Measurements from ENCODE around the gene FRY. TPM values are rescaled to one million over a fixed set of nuclear protein-coding genes. Genes with fewer than 3 reads are reported as not detected.

The FRY gene
- total RNA-seq, 1 experiment from 2014 or later = 1.3 TPM

DNA sequence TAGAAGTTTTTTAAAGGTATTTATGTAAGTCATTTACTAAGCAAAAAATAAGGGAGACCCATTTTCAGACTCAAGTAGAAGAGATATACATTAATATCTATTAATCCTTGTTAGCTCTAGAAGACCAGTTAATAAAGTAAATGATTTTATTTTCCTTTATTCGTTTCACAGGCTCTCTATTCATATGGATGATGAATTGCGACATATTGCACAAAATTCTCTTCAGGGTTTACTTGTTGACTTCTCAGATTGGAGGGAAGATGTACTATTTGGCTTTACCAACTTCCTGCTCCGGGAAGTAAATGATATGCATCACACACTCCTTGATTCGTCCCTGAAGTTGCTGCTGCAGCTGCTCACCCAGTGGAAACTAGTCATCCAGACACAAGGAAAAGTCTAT, 139.3 kb downstream of the FRY start:
- H3K4me3 ChIP-seq (ENCODE audit: low read length) = no peak overlapping the region
- CTCF ChIA-PET = no interaction called here
- H3K36me3 ChIP-seq (ENCODE audit: low read depth, low read length) = no peaks in the 10 kb centered on the region
- H4K20me1 ChIP-seq (ENCODE audit: low read length) = no peaks in the 10 kb centered on the region
- H2AFZ ChIP-seq (ENCODE audit: low read length) = no peak overlapping the region
- H3K9ac ChIP-seq (ENCODE audit: low read length) = no peak overlapping the region
- H3K4me2 ChIP-seq (ENCODE audit: low read length) = no peak overlapping the region
- no peaks in the 10 kb centered on the region for H3K4me1 ChIP-seq (ENCODE audit: insufficient read depth, low read length)
- TF ChIP-seq EZH2 (IDR thresholded peaks at IDR 0.05; ENCODE audit: low read length, unreplicated experiment) (no peak), EZH2phosphoT487 (IDR thresholded peaks at IDR 0.05; ENCODE audit: borderline replicate concordance, low read length) (no peak)
- TF ChIP-seq, protein P1, sequence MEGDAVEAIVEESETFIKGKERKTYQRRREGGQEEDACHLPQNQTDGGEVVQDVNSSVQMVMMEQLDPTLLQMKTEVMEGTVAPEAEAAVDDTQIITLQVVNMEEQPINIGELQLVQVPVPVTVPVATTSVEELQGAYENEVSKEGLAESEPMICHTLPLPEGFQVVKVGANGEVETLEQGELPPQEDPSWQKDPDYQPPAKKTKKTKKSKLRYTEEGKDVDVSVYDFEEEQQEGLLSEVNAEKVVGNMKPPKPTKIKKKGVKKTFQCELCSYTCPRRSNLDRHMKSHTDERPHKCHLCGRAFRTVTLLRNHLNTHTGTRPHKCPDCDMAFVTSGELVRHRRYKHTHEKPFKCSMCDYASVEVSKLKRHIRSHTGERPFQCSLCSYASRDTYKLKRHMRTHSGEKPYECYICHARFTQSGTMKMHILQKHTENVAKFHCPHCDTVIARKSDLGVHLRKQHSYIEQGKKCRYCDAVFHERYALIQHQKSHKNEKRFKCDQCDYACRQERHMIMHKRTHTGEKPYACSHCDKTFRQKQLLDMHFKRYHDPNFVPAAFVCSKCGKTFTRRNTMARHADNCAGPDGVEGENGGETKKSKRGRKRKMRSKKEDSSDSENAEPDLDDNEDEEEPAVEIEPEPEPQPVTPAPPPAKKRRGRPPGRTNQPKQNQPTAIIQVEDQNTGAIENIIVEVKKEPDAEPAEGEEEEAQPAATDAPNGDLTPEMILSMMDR (conservative IDR thresholded peaks at IDR 0.05; ENCODE audit: low read depth, low read length) = no peak
- DNase-seq (no peak), ATAC-seq (no peak)
- POLR2A ChIA-PET (ENCODE audit: unreplicated experiment) = no interaction called here
- no peaks in the 10 kb centered on the region for H3F3A ChIP-seq (ENCODE audit: low read length, unreplicated experiment)
- no peaks in the 10 kb centered on the region for H3K27me3 ChIP-seq (ENCODE audit: low read length)
- intact Hi-C loops (cut with micrococcal nuclease) = no loop called here
- H3K9me2 ChIP-seq (replicated peaks; ENCODE audit: low read length) = no peaks in the 10 kb centered on the region
- H3K9me3 ChIP-seq (ENCODE audit: low read length) = no peaks in the 10 kb centered on the region
- H3K27ac ChIP-seq (ENCODE audit: low read length) = no peak overlapping the region
- H3K79me2 ChIP-seq (ENCODE audit: low read length) = no peaks in the 10 kb centered on the region
- BruUV-seq (replicated peaks) = no TSS peak

DNA sequence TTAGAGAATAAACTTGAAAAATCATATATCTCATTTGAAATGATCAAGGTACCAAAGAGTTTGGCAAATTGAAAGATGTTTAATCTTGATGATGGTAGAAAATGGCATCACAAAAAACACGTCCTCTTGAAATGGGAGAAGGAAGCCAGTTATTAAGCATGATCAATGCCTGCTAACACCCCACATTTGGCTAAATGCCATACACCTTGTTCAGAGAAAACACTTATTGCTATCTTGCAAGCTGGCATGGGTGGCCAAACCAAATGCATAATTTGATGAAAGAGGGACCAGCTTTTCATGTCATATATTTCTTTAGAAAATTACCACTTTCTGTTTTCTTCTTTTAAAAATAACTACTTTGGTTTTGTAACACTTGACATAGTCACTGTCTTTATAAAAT, 142.3 kb downstream of the FRY start:
- H4K20me1 ChIP-seq (ENCODE audit: low read length) = no peaks in the 10 kb centered on the region
- no peaks in the 10 kb centered on the region for H3F3A ChIP-seq (ENCODE audit: low read length, unreplicated experiment)
- DNase-seq (no peak), ATAC-seq (no peak)
- H3K4me3 ChIP-seq (ENCODE audit: low read length) = no peak overlapping the region
- ChIA-PET POLR2A (ENCODE audit: unreplicated experiment) (no interaction called here), CTCF (no interaction called here)
- H2AFZ ChIP-seq (ENCODE audit: low read length) = no peak overlapping the region
- H3K27me3 ChIP-seq (ENCODE audit: low read length) = peaks cover 4% of the 10 kb centered on the region; the same call in 1 of the 2 replicates
- no peaks in the 10 kb centered on the region for H3K36me3 ChIP-seq (ENCODE audit: low read depth, low read length)
- no peak overlapping the region for H3K9ac ChIP-seq (ENCODE audit: low read length)
- H3K4me1 ChIP-seq (ENCODE audit: insufficient read depth, low read length) = no peaks in the 10 kb centered on the region
- H3K4me2 ChIP-seq (ENCODE audit: low read length) = no peak overlapping the region
- H3K79me2 ChIP-seq (ENCODE audit: low read length) = no peaks in the 10 kb centered on the region
- H3K27ac ChIP-seq (ENCODE audit: low read length) = no peak overlapping the region
- no TSS peak for BruUV-seq (replicated peaks)
- no peaks in the 10 kb centered on the region for H3K9me3 ChIP-seq (ENCODE audit: low read length)
- intact Hi-C loops (cut with micrococcal nuclease) = no loop called here
- no peak for TF ChIP-seq EZH2phosphoT487 (IDR thresholded peaks at IDR 0.05; ENCODE audit: borderline replicate concordance, low read length)
- TF ChIP-seq, protein P1 (conservative IDR thresholded peaks at IDR 0.05; ENCODE audit: low read depth, low read length) = no peak
- no peak for TF ChIP-seq EZH2 (IDR thresholded peaks at IDR 0.05; ENCODE audit: low read length, unreplicated experiment)
- no peaks in the 10 kb centered on the region for H3K9me2 ChIP-seq (replicated peaks; ENCODE audit: low read length)

DNA sequence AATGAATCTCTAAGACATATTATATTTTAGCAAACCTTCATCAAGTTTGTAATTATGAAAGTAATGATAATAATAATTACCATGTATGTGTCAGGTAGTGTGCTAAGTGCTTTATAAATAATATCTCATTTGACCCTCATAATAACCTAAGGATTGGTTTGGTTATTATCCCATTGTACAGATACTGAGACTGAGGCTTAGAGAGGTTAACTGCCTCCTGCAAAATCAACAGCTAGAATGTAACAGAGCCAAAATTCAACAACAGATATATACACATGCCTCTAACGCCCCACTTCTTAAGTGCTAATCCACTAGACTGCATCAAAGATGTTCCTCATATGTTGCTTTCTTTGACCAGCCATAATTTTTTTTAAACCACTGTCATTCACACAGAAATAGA, 142.8 kb downstream of the FRY start:
- ATAC-seq = no peak
- H3K9me2 ChIP-seq (replicated peaks; ENCODE audit: low read length) = no peaks in the 10 kb centered on the region
- no peaks in the 10 kb centered on the region for H3K79me2 ChIP-seq (ENCODE audit: low read length)
- CTCF ChIA-PET = no interaction called here
- no TSS peak for BruUV-seq (replicated peaks)
- TF ChIP-seq, protein P1 (conservative IDR thresholded peaks at IDR 0.05; ENCODE audit: low read depth, low read length) = no peak
- TF ChIP-seq EZH2 (IDR thresholded peaks at IDR 0.05; ENCODE audit: low read length, unreplicated experiment) = no peak
- no peak for TF ChIP-seq EZH2phosphoT487 (IDR thresholded peaks at IDR 0.05; ENCODE audit: borderline replicate concordance, low read length)
- no peak for DNase-seq
- H3K4me2 ChIP-seq (ENCODE audit: low read length) = no peak overlapping the region
- intact Hi-C loops (cut with micrococcal nuclease) = no loop called here
- no peak overlapping the region for H3K27ac ChIP-seq (ENCODE audit: low read length)
- H2AFZ ChIP-seq (ENCODE audit: low read length) = no peak overlapping the region
- H3K27me3 ChIP-seq (ENCODE audit: low read length) = peaks cover 4% of the 10 kb centered on the region; the same call in 1 of the 2 replicates
- H3F3A ChIP-seq (ENCODE audit: low read length, unreplicated experiment) = no peaks in the 10 kb centered on the region
- H4K20me1 ChIP-seq (ENCODE audit: low read length) = no peaks in the 10 kb centered on the region
- no peak overlapping the region for H3K9ac ChIP-seq (ENCODE audit: low read length)
- no peaks in the 10 kb centered on the region for H3K9me3 ChIP-seq (ENCODE audit: low read length)
- H3K4me1 ChIP-seq (ENCODE audit: insufficient read depth, low read length) = no peaks in the 10 kb centered on the region
- H3K36me3 ChIP-seq (ENCODE audit: low read depth, low read length) = no peaks in the 10 kb centered on the region
- POLR2A ChIA-PET (ENCODE audit: unreplicated experiment) = no interaction called here
- H3K4me3 ChIP-seq (ENCODE audit: low read length) = no peak overlapping the region

All from PC-3 (cell line).